Mesendoderm (in vitro differentiated cells): Measurements from ENCODE around the gene MGME1.
"Not testable (repeated sequence)": the region's sequence is repeated elsewhere in the genome, so short reads cannot be mapped to it uniquely, and the experiment has no call there.

Experiments
- DNase-seq: peaks from one replicate; pipeline ENCODE4 v3.0.0; 2013
- H2AK5ac ChIP-seq: 2 replicates; pipeline ENCODE4 v1.6.1; 2013; ENCODE audit warnings: low read length, inconsistent platforms
- H2BK120ac ChIP-seq: 2 replicates; pipeline ENCODE4 v1.6.1; 2013; ENCODE audit warnings: low read depth, mild to moderate bottlenecking, low read length, moderate library complexity, mixed read lengths
- H2BK15ac ChIP-seq: replicated peaks from 2 replicates; pipeline ENCODE4 v1.6.1; 2013; ENCODE audit warnings: low read depth, mild to moderate bottlenecking, moderate library complexity
- H2BK5ac ChIP-seq: 2 replicates; pipeline ENCODE4 v1.6.1; 2013; ENCODE audit warnings: low read length, inconsistent platforms
- H3K18ac ChIP-seq: 2 replicates; pipeline ENCODE4 v1.6.1; 2013; ENCODE audit warnings: mild to moderate bottlenecking, low read length, mixed read lengths
- H3K23ac ChIP-seq: one replicate; pipeline ENCODE4 v1.6.1; 2013; ENCODE audit warnings: low read length
- H3K27ac ChIP-seq: 2 replicates; pipeline ENCODE4 v1.5.1; 2013; ENCODE audit warnings: low read depth, mild to moderate bottlenecking, inconsistent platforms, low read length, moderate library complexity
- H3K27me3 ChIP-seq: 2 replicates; pipeline ENCODE4 v1.6.1; 2013; ENCODE audit warnings: low read length, control low read depth, mild to moderate bottlenecking, inconsistent platforms; ENCODE audit not compliant: insufficient read depth, poor library complexity
- H3K36me3 ChIP-seq: 2 replicates; pipeline ENCODE4 v1.6.1; 2013; ENCODE audit warnings: low read length, inconsistent platforms; ENCODE audit not compliant: control insufficient read depth, insufficient read depth
- H3K4ac ChIP-seq: one replicate; pipeline ENCODE4 v1.6.1; 2013; ENCODE audit warnings: low read depth, mild to moderate bottlenecking, low read length, moderate library complexity
- H3K4me1 ChIP-seq: 2 replicates; pipeline ENCODE4 v1.6.1; 2013; ENCODE audit warnings: low read depth, low read length, inconsistent platforms; ENCODE audit not compliant: control insufficient read depth
- H3K4me2 ChIP-seq: 2 replicates; pipeline ENCODE4 v1.6.1; 2013; ENCODE audit warnings: low read length
- H3K4me3 ChIP-seq: 2 replicates; pipeline ENCODE4 v1.5.1; 2013; ENCODE audit warnings: mild to moderate bottlenecking, low read length
- H3K56ac ChIP-seq: one replicate; pipeline ENCODE4 v1.6.1; 2013; ENCODE audit warnings: low read length
- H3K79me1 ChIP-seq: 2 replicates; pipeline ENCODE4 v1.6.1; 2013; ENCODE audit warnings: low read length, inconsistent platforms
- H3K79me2 ChIP-seq: 2 replicates; pipeline ENCODE4 v1.6.1; 2013; ENCODE audit warnings: mild to moderate bottlenecking, low read length; ENCODE audit not compliant: control insufficient read depth, insufficient read depth
- H3K9ac ChIP-seq: 2 replicates; pipeline ENCODE4 v1.6.1; 2013; ENCODE audit warnings: low read length, inconsistent platforms
- H4K5ac ChIP-seq: one replicate; pipeline ENCODE4 v1.6.1; 2013; ENCODE audit warnings: low read length
- H4K8ac ChIP-seq: one replicate; pipeline ENCODE4 v1.6.1; 2013; ENCODE audit warnings: low read depth, mild to moderate bottlenecking, control low read depth, low read length, moderate library complexity
- WGBS: extraction: QIAGEN DNeasy Blood & Tissue Kit; methylation state at CpG from one replicate; pipeline ENCODE4 v1.1.7; 2013; ENCODE audit warnings: low lambda C conversion rate, missing lambda C conversion rate; ENCODE audit not compliant: insufficient coverage; ENCODE audit errors: extremely low coverage; 5-methylcytosine and 5-hydroxymethylcytosine counted together

Gene MGME1

GRCh38 chr20:18027011-18027410 lies 58.2 kb downstream of the MGME1 start:
- H2BK120ac ChIP-seq, H3K36me3 ChIP-seq, H2BK15ac ChIP-seq, H3K9ac ChIP-seq, H3K4me1 ChIP-seq, H3K4me2 ChIP-seq, H2AK5ac ChIP-seq, H3K79me2 ChIP-seq, H3K27me3 ChIP-seq, H4K5ac ChIP-seq, H3K18ac ChIP-seq, DNase-seq, H3K79me1 ChIP-seq, H3K4ac ChIP-seq, H3K56ac ChIP-seq, H3K4me3 ChIP-seq, H3K23ac ChIP-seq, H3K27ac ChIP-seq, H4K8ac ChIP-seq, H2BK5ac ChIP-seq: not testable (repeated sequence)
- no CpG with 5 or more reads among the region's 7 CpGs for WGBS

GRCh38 chr20:18030020-18030419 lies 61.2 kb downstream of the MGME1 start:
- no CpG with 5 or more reads among the region's 8 CpGs for WGBS
- Histone ChIP-seq H3K36me3 (no peaks in the 10 kb centered on the region), H3K18ac (no peak overlapping the region), H3K4me2 (no peak overlapping the region), H3K4me3 (no peak overlapping the region), H4K8ac (no peak overlapping the region), H2AK5ac (no peak overlapping the region), H3K56ac (no peak overlapping the region), H3K4ac (no peak overlapping the region), H3K27ac (no peak overlapping the region), H2BK15ac (no peak overlapping the region), H3K4me1 (peaks cover 10% of the 10 kb centered on the region), H3K9ac (no peak overlapping the region), H4K5ac (no peak overlapping the region), H3K27me3 (no peaks in the 10 kb centered on the region), H3K79me2 (no peaks in the 10 kb centered on the region), H2BK120ac (no peak overlapping the region), H3K23ac (no peak overlapping the region), H2BK5ac (no peak overlapping the region), H3K79me1 (no peaks in the 10 kb centered on the region)
- DNase-seq: no peak

- H3K4me3 ChIP-seq: no peak overlapping the region
- no peak overlapping the region for H4K8ac ChIP-seq
- H3K79me2 ChIP-seq: no peaks in the 10 kb centered on the region
- no peak overlapping the region for H2AK5ac ChIP-seq
- H3K27ac ChIP-seq: no peak overlapping the region
- no peaks in the 10 kb centered on the region for H3K79me1 ChIP-seq
- H2BK120ac ChIP-seq: no peak overlapping the region
- no peak overlapping the region for H2BK5ac ChIP-seq
- H2BK15ac ChIP-seq: no peak overlapping the region
- H3K23ac ChIP-seq: no peak overlapping the region
- no peaks in the 10 kb centered on the region for H3K36me3 ChIP-seq
- no peak overlapping the region for H3K4me2 ChIP-seq
- no peak overlapping the region for H3K9ac ChIP-seq
- no peak overlapping the region for H3K18ac ChIP-seq
- no CpG with 5 or more reads among the region's 15 CpGs for WGBS
- H3K4ac ChIP-seq: no peak overlapping the region
- peaks cover 10% of the 10 kb centered on the region for H3K4me1 ChIP-seq
- H4K5ac ChIP-seq: no peak overlapping the region
- no peaks in the 10 kb centered on the region for H3K27me3 ChIP-seq
- DNase-seq: peak; percentile 39
- H3K56ac ChIP-seq: peak overlapping the region; percentile 64
Measured at GRCh38 chr20:18031050-18031449, 62.2 kb downstream of the MGME1 start.

- Histone ChIP-seq H3K27me3 (no peaks in the 10 kb centered on the region), H3K27ac (no peak overlapping the region), H3K4ac (no peak overlapping the region), H4K8ac (no peak overlapping the region), H3K4me1 (peaks cover 10% of the 10 kb centered on the region), H3K36me3 (no peaks in the 10 kb centered on the region), H3K4me3 (no peak overlapping the region), H2BK120ac (no peak overlapping the region), H3K18ac (no peak overlapping the region), H3K23ac (no peak overlapping the region), H2BK15ac (no peak overlapping the region), H4K5ac (no peak overlapping the region), H3K56ac (peak overlapping the region; percentile 42), H3K9ac (no peak overlapping the region), H3K79me2 (no peaks in the 10 kb centered on the region), H2AK5ac (peak overlapping the region; percentile 45), H3K4me2 (no peak overlapping the region), H2BK5ac (no peak overlapping the region), H3K79me1 (no peaks in the 10 kb centered on the region)
- no CpG with 5 or more reads among the region's 7 CpGs for WGBS
- DNase-seq: no peak
Measured at GRCh38 chr20:18031888-18032509, 63.2 kb downstream of the MGME1 start.

GRCh38 chr20:18032977-18033892 lies 64.4 kb downstream of the MGME1 start:
- no peak overlapping the region for H4K5ac ChIP-seq
- H4K8ac ChIP-seq: no peak overlapping the region
- no peaks in the 10 kb centered on the region for H3K27me3 ChIP-seq
- H3K4me3 ChIP-seq: no peak overlapping the region
- H3K27ac ChIP-seq: peak overlapping the region; percentile 47
- H3K9ac ChIP-seq: peak overlapping the region; percentile 24
- no peak overlapping the region for H3K4ac ChIP-seq
- H2AK5ac ChIP-seq: no peak overlapping the region
- no peak overlapping the region for H3K4me2 ChIP-seq
- peaks cover 10% of the 10 kb centered on the region for H3K4me1 ChIP-seq
- no peak overlapping the region for H3K56ac ChIP-seq
- peak; percentile 97 for DNase-seq
- H2BK15ac ChIP-seq: no peak overlapping the region
- no peaks in the 10 kb centered on the region for H3K36me3 ChIP-seq
- WGBS: no CpG with 5 or more reads among the region's 17 CpGs
- H3K23ac ChIP-seq: no peak overlapping the region
- H2BK5ac ChIP-seq: peak overlapping the region; percentile 74
- H3K79me2 ChIP-seq: no peaks in the 10 kb centered on the region
- H3K79me1 ChIP-seq: no peaks in the 10 kb centered on the region
- no peak overlapping the region for H2BK120ac ChIP-seq
- H3K18ac ChIP-seq: peak overlapping the region; percentile 70
